GM20000 (cell line): ENCODE results near the gene IGSF9.

ENCODE experiments used
- DNase-seq: peaks from one replicate; pipeline ENCODE4 v3.0.0; 2012; ENCODE audit warnings: low spot score
- TF ChIP-seq, protein P1 (sequence below): IDR thresholded peaks from 2 replicates; pipeline ENCODE4 v1.5.1; 2012; ENCODE audit warnings: mild to moderate bottlenecking, control low read depth; ENCODE audit errors: extremely low read depth, missing control alignments

Gene IGSF9

GRCh38 chr1:159897962-159898361 is 47.5 kb downstream of the IGSF9 start:
- TF ChIP-seq, protein P1, sequence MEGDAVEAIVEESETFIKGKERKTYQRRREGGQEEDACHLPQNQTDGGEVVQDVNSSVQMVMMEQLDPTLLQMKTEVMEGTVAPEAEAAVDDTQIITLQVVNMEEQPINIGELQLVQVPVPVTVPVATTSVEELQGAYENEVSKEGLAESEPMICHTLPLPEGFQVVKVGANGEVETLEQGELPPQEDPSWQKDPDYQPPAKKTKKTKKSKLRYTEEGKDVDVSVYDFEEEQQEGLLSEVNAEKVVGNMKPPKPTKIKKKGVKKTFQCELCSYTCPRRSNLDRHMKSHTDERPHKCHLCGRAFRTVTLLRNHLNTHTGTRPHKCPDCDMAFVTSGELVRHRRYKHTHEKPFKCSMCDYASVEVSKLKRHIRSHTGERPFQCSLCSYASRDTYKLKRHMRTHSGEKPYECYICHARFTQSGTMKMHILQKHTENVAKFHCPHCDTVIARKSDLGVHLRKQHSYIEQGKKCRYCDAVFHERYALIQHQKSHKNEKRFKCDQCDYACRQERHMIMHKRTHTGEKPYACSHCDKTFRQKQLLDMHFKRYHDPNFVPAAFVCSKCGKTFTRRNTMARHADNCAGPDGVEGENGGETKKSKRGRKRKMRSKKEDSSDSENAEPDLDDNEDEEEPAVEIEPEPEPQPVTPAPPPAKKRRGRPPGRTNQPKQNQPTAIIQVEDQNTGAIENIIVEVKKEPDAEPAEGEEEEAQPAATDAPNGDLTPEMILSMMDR, result no peak
- no peak for DNase-seq

- no peak for DNase-seq
- TF ChIP-seq, protein P1, result no peak
These were observed 48.9 kb downstream of the IGSF9 start for GRCh38 chr1:159896546-159896930.

- TF ChIP-seq, protein P1, result no peak
- no peak for DNase-seq
These were observed 49.4 kb downstream of the IGSF9 start for GRCh38 chr1:159895836-159896545.

DNA sequence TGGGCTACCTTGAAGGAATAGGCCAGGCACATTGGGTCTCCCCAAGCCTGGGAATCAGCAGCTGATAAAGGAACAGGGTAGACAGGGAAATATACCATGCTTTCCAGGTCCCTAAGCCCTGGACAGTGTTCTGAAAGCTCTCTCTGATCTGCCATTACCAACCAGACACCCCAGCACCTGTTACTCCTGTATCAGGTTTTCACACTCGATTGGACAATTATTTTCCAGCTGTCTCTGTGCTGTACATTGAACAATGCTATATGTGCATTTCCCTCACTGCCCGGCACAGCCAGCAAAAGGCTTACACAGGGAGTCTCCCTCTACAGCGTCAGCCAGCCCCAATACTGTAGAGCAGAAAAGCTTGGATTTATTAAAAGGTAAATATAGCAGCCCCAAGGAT is 50.1 kb downstream of the IGSF9 start:
- no peak for DNase-seq
- TF ChIP-seq, protein P1, result no peak

- no peak for DNase-seq
- TF ChIP-seq, protein P1, result no peak
These were observed 52.5 kb downstream of the IGSF9 start for GRCh38 chr1:159892944-159893343.

DNA sequence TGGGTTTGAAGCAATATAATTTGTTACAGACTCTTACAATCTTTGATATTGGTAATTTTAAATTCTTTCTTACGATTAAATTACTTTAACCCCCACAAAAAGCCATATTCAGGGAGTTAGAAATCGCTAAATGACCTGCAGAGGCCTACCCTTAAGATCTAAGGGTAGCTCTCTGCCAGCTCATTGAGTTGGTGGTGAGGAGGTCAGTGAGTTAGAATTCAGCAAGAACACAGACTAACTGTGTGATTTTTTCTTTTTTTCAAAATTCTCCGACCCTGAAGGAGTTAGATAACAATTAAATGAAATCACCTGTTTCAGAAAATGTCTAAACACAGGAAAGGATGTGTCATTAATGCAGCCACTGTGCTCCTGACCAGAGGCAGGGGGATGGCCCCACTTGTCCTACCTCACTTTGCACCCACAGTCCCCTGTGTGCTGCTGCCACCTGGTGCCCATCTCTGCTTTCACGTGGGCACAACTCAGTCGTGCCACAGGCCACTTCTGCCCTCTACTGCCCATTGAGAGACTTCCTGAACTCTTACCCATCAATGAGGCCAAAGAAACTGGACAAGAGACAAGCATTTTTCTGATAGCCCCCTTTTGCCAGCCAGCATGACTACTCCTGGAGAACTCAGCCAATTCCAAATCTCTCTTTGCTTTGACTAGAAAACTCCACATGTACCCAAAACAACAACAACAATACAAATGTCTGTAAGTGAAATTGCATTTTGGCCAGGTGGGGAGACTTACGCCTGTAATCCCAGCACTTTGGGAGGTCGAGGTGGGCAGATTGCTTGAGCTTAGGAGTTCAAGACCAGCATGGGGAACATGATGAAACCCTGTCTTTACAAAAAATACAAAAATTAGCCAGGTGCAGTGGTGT is 53.9 kb downstream of the IGSF9 start:
- TF ChIP-seq, protein P1, result peak; percentile 97

DNA sequence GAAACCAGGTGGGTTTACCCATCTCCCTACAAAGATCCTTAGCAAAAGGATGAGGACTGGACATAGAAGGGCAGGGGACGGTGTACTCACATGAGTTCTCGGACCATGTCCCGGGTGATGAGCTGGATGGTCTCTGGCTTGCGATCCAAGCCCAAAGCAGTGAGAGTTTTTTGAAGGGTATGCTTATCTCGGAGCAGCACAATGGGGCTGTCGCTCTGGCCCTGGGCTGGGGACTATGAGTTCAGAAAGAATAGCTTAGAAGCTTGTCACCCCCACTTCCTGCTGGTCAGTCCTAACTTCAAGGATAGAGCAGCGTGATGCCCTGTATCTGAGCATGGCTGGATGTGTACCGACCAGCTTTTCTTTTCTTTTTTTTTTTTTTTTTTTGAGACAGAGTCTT is 55.0 kb downstream of the IGSF9 start:
- TF ChIP-seq, protein P1, result no peak
- DNase-seq, result no peak

More for the DNA sequence above, 53.9 kb downstream of the IGSF9 start:
- DNase-seq, result peak; percentile 77
